ENCODE data around the gene MBD4. TPM values are rescaled to one million over a fixed set of nuclear protein-coding genes. Genes with fewer than 3 reads are reported as not detected.

The MBD4 gene
- total and polyA plus RNA-seq, 10 donors: 40.0 to 72.6 (median 55.2) TPM

GRCh38 chr3:129446926-129447325 lies 7.2 kb upstream of the MBD4 start:
- 71 to 86% (median 83%) methylated on average over 1 of the region's 1 CpG for WGBS, 5 donors
- Histone ChIP-seq H3K27ac (no peak overlapping the region), H3K36me3 (peaks cover 0 to 5% (median 0%) of the 10 kb centered on the region in 6 donors), H3K27me3 (replicated peaks in 1 of 7) (no peaks in the 10 kb centered on the region), H3K4me3 (no peak overlapping the region), H3K4me1 (peaks cover 7 to 54% (median 20%) of the 10 kb centered on the region in 6 donors), H3K9me3 (no peaks in the 10 kb centered on the region)
- DNase-seq: no peak
- TF ChIP-seq CTCF (IDR thresholded peaks at IDR 0.05 in 8 of 11, conservative IDR thresholded peaks at IDR 0.05 in 3 of 11): no peak
- no peak for TF ChIP-seq POLR2A (IDR thresholded peaks at IDR 0.05)
- TF ChIP-seq POLR2AphosphoS5 (IDR thresholded peaks at IDR 0.05): no peak
- intact Hi-C loops (cut with DNase I; ENCODE audit: low total_unique reads): no loop called here

- H3K9me3 ChIP-seq: no peaks in the 10 kb centered on the region
- peak overlapping the region in 1 of 8 donors; percentile 67 for H3K27ac ChIP-seq
- WGBS, 5 donors: 87 to 94% (median 87%) methylated on average over 3 of the region's 3 CpGs
- no peak overlapping the region for H3K4me3 ChIP-seq
- intact Hi-C loops (cut with DNase I; ENCODE audit: low total_unique reads): no loop called here
- TF ChIP-seq CTCF (IDR thresholded peaks at IDR 0.05 in 8 of 11, conservative IDR thresholded peaks at IDR 0.05 in 3 of 11): no peak
- no peak for TF ChIP-seq POLR2A (IDR thresholded peaks at IDR 0.05)
- TF ChIP-seq POLR2AphosphoS5 (IDR thresholded peaks at IDR 0.05): no peak
- H3K27me3 ChIP-seq (replicated peaks in 1 of 7): no peaks in the 10 kb centered on the region
- H3K36me3 ChIP-seq: no peaks in the 10 kb centered on the region
- DNase-seq: no peak
- H3K4me1 ChIP-seq: peaks cover 21 to 69% (median 33%) of the 10 kb centered on the region in 6 donors
Observed at GRCh38 chr3:129445471-129445870, 5.7 kb upstream of the MBD4 start.

GRCh38 chr3:129442947-129443346 lies 3.2 kb upstream of the MBD4 start:
- H3K27ac ChIP-seq: peak overlapping the region in 5 of 8 donors; percentile 63 to 98 (median 96)
- DNase-seq: no peak
- peaks cover 0 to 3% (median under 1%) of the 10 kb centered on the region in 6 donors for H3K36me3 ChIP-seq
- TF ChIP-seq CTCF (IDR thresholded peaks at IDR 0.05 in 8 of 11, conservative IDR thresholded peaks at IDR 0.05 in 3 of 11) (no peak), POLR2A (IDR thresholded peaks at IDR 0.05) (no peak), POLR2AphosphoS5 (IDR thresholded peaks at IDR 0.05) (no peak)
- H3K4me3 ChIP-seq: no peak overlapping the region
- H3K4me1 ChIP-seq: peaks cover 27 to 68% (median 38%) of the 10 kb centered on the region in 6 donors
- no peaks in the 10 kb centered on the region for H3K9me3 ChIP-seq
- no peaks in the 10 kb centered on the region for H3K27me3 ChIP-seq (replicated peaks in 1 of 7)
- intact Hi-C loops (cut with DNase I; ENCODE audit: low total_unique reads): no loop called here

GRCh38 chr3:129442486-129442885 lies 2.7 kb upstream of the MBD4 start:
- H3K4me3 ChIP-seq: no peak overlapping the region
- TF ChIP-seq CTCF (IDR thresholded peaks at IDR 0.05 in 8 of 11, conservative IDR thresholded peaks at IDR 0.05 in 3 of 11) (no peak), POLR2A (IDR thresholded peaks at IDR 0.05) (no peak), POLR2AphosphoS5 (IDR thresholded peaks at IDR 0.05) (no peak)
- H3K27me3 ChIP-seq (replicated peaks in 1 of 7): no peaks in the 10 kb centered on the region
- H3K9me3 ChIP-seq: no peaks in the 10 kb centered on the region
- 64 to 73% (median 69%) methylated on average over 2 of the region's 2 CpGs for WGBS, 5 donors
- intact Hi-C loops (cut with DNase I; ENCODE audit: low total_unique reads): no loop called here
- H3K27ac ChIP-seq: peak overlapping the region in 7 of 8 donors; percentile 57 to 98 (median 94)
- no peak for DNase-seq
- H3K4me1 ChIP-seq: peaks cover 32 to 73% (median 42%) of the 10 kb centered on the region in 6 donors
- peaks cover 0 to 8% (median 3%) of the 10 kb centered on the region in 6 donors for H3K36me3 ChIP-seq
